Measurements from ENCODE around the gene ZNF428. TPM values are rescaled to one million over a fixed set of nuclear protein-coding genes. Genes with fewer than 3 reads are reported as not detected.

The ZNF428 gene
- polyA plus RNA-seq, 1 of the 3 experiments (the other 2 are of a cell fraction) = 79.5 TPM

DNA sequence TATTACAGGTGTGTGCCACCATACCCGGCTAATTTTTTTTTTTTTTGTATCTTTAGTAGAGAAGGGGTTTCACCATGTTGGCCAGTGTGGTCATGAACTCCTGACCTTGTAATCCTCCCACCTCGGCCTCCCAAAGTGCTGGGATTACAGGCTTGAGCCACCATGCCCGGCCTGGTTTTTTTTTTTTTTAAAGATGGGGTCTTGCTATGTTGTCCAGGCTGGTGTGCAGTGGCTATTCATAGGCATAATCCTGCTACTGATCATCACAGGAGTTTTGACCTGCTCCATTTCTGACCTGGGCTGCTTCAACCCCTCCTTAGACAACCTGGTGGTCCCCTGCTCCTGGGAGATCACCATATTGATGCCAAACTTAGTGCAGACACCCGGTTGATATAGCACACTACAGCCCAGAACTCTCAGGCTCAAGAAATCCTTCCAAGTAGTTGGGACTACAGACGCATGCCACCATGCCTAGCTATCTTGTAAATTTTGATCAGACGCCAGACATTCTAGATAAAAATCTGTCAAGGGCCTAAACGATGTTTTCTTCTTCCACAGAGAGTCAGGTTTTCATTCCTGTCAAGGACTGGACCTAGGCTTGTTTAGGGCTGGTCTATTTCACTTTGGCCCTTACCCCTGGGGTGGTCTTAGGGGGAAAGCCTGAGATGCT, 41.0 kb upstream of the ZNF428 start:
- TF ChIP-seq, protein P1, sequence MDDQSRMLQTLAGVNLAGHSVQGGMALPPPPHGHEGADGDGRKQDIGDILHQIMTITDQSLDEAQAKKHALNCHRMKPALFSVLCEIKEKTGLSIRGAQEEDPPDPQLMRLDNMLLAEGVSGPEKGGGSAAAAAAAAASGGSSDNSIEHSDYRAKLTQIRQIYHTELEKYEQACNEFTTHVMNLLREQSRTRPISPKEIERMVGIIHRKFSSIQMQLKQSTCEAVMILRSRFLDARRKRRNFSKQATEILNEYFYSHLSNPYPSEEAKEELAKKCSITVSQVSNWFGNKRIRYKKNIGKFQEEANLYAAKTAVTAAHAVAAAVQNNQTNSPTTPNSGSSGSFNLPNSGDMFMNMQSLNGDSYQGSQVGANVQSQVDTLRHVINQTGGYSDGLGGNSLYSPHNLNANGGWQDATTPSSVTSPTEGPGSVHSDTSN (IDR thresholded peaks at IDR 0.05) = no peak
- no peak for TF ChIP-seq RXRA (IDR thresholded peaks at IDR 0.05; ENCODE audit: borderline replicate concordance, low read depth)
- H3K9me3 ChIP-seq = no peaks in the 10 kb centered on the region
- H3K27ac ChIP-seq (ENCODE audit: low read depth in 2 of 2, low read length in 1 of 2) = no peak overlapping the region
- no peak overlapping the region for H2AFZ ChIP-seq (ENCODE audit: low read depth)
- no peaks in the 10 kb centered on the region for H3K9me2 ChIP-seq
- H3K9ac ChIP-seq = no peak overlapping the region
- ChIA-PET CTCF (interaction anchor here (1.1 kb wide), 1 partner anchor 105 kb away, joined by 3 read pairs; no protein-coding TSS in a partner anchor), POLR2A (no interaction called here)
- no peak overlapping the region for H3K4me2 ChIP-seq
- no peak for DNase-seq
- H3F3A ChIP-seq (replicated peaks; ENCODE audit: insufficient read depth) = peaks cover 4% of the 10 kb centered on the region
- H3K79me2 ChIP-seq (ENCODE audit: insufficient read depth) = peaks cover 38% of the 10 kb centered on the region
- H3K4me3 ChIP-seq (ENCODE audit: low read depth in 2 of 2, low read length in 1 of 2) = no peak overlapping the region
- H4K20me1 ChIP-seq (ENCODE audit: insufficient read depth) = 0 out of 2 replicates have a peak, but pooled peaks cover 10% of the 10 kb centered on the region
- no peaks in the 10 kb centered on the region for H3K4me1 ChIP-seq (ENCODE audit: control insufficient read depth in 1 of 2, insufficient read depth in 2 of 2, low read depth in 1 of 2, low read length in 1 of 2)
- H3K36me3 ChIP-seq (replicated peaks in 1 of 2; ENCODE audit: control insufficient read depth in 1 of 2, insufficient read depth in 2 of 2, low read length in 1 of 2) = peaks cover 4 to 75% of the 10 kb centered on the region in 2 experiments
- no peaks in the 10 kb centered on the region for H3K27me3 ChIP-seq (ENCODE audit: insufficient read depth)
- WGBS (ENCODE audit: low lambda C conversion rate) = 88% methylated on average over 7 of the region's 7 CpGs

DNA sequence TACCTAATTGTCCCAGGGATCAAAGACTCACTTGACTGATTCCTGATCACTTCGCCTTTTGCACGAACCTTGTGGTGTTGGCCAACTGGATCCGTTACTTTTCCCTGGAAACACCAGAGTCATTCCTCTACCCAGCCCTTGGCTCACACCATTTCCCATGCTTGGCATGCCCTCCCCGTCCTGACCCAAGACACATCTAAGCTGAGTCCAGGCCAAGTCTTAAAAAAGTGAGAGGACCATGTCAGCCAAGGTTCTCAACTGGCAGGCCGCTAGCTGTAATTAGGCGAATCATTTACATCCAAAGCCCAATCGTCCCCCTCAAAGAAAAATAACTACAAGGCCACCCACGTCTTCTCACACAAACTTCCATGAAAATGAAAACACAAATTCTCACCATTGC, 39.1 kb upstream of the ZNF428 start:
- H2AFZ ChIP-seq (ENCODE audit: low read depth) = no peak overlapping the region
- H4K20me1 ChIP-seq (ENCODE audit: insufficient read depth) = 0 out of 2 replicates have a peak, but pooled peaks cover 2% of the 10 kb centered on the region
- no peak overlapping the region for H3K9ac ChIP-seq
- DNase-seq = no peak
- H3K27me3 ChIP-seq (ENCODE audit: insufficient read depth) = no peaks in the 10 kb centered on the region
- H3F3A ChIP-seq (replicated peaks; ENCODE audit: insufficient read depth) = peaks cover 4% of the 10 kb centered on the region
- CTCF ChIA-PET = interaction anchor here (1.0 kb wide), 1 partner anchor 64 kb away, joined by 4 read pairs; no protein-coding TSS in a partner anchor
- no peak overlapping the region for H3K27ac ChIP-seq (ENCODE audit: low read depth in 2 of 2, low read length in 1 of 2)
- H3K79me2 ChIP-seq (ENCODE audit: insufficient read depth) = peaks cover 30% of the 10 kb centered on the region; the same call in 1 of the 2 replicates
- no peaks in the 10 kb centered on the region for H3K9me3 ChIP-seq
- 95% methylated on average over 6 of the region's 8 CpGs for WGBS (ENCODE audit: low lambda C conversion rate)
- no peak overlapping the region for H3K4me3 ChIP-seq (ENCODE audit: low read depth in 2 of 2, low read length in 1 of 2)
- peaks cover 3 to 63% of the 10 kb centered on the region in 2 experiments for H3K36me3 ChIP-seq (replicated peaks in 1 of 2; ENCODE audit: control insufficient read depth in 1 of 2, insufficient read depth in 2 of 2, low read length in 1 of 2)
- TF ChIP-seq SIN3A (IDR thresholded peaks at IDR 0.05; ENCODE audit: borderline replicate concordance, low read depth, low read length) (no peak), CHD2 (IDR thresholded peaks at IDR 0.05; ENCODE audit: low read length, partially characterized antibody) (no peak), GATA2 (CRISPR knock-in tag; IDR thresholded peaks at IDR 0.05) (no peak), POLR2AphosphoS5 (IDR thresholded peaks at IDR 0.05; ENCODE audit: low read depth, low read length) (no peak), NFIC (IDR thresholded peaks at IDR 0.05; ENCODE audit: borderline replicate concordance) (no peak), TAF1 (IDR thresholded peaks at IDR 0.05; ENCODE audit: borderline replicate concordance, low read depth, low read length) (no peak), NRF1 (IDR thresholded peaks at IDR 0.05; ENCODE audit: low read depth, low read length) (no peak), SMC3 (IDR thresholded peaks at IDR 0.05; ENCODE audit: low read depth, low read length) (no peak), TCF12 (IDR thresholded peaks at IDR 0.05) (no peak)
- TF ChIP-seq, protein P2, sequence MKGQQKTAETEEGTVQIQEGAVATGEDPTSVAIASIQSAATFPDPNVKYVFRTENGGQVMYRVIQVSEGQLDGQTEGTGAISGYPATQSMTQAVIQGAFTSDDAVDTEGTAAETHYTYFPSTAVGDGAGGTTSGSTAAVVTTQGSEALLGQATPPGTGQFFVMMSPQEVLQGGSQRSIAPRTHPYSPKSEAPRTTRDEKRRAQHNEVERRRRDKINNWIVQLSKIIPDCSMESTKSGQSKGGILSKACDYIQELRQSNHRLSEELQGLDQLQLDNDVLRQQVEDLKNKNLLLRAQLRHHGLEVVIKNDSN (IDR thresholded peaks at IDR 0.05; ENCODE audit: borderline replicate concordance, low read depth) = no peak
- H3K4me2 ChIP-seq = no peak overlapping the region
- H3K4me1 ChIP-seq (ENCODE audit: control insufficient read depth in 1 of 2, insufficient read depth in 2 of 2, low read depth in 1 of 2, low read length in 1 of 2) = no peaks in the 10 kb centered on the region
- no peaks in the 10 kb centered on the region for H3K9me2 ChIP-seq
- POLR2A ChIA-PET = no interaction called here
